ENCODE measurements around the gene CNTNAP1. TPM values are rescaled to one million over a fixed set of nuclear protein-coding genes. Genes with fewer than 3 reads are reported as not detected.
A peak's percentile ranks its signal among the peaks of the same experiment; 100 is the strongest.

The CNTNAP1 gene
- total RNA-seq, 4 donors from 2014 or later, result 0.15 to 0.88 (median 0.43) TPM

DNA sequence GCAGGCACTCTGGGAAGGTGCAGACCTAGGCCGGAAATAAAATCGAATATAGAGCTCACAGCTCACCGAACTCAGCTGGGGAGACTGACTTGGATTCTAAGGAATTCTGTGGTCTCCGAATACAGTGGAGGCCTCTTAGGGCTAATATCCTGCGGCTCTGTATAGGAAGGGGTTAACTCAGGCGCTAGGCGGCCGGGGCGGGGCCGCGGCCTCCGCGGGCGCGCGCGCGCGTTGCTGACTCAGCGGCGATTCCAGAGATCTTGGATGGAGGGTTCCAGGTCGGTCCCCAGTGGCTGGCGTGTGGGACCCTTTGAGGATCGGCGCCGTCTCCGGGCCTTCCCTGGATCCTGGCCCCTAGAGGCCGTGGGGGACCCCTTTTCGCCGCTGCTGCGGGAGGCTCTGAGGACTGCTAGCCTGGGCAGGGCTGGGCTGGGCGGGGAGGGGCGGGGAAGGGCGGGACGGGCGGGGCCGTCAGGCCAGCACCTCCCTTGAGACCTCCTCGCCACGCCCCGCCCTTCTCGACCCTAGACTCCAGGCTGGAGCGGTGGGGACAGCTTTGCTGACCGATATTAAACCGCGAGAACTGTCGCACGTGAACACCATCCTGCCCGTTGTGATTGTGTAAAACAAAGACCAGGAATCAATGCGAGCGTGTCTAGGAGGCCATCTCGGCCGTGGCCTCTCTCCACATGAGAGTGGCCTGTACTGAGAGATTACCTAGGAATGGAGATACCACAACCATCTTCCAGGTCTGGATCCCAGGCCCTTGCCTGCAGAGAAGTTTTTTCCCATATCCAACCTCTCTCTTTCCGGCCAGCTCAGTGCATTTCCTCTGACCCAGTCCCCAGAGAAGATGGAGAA, 4.2 kb upstream of the CNTNAP1 start:
- peak overlapping the region; percentile 83 to 97 (median 94) for H3K4me3 ChIP-seq
- H3K4me1 ChIP-seq, result peaks cover 61 to 91% (median 66%) of the 10 kb centered on the region in 3 donors
- TF ChIP-seq, protein P1, sequence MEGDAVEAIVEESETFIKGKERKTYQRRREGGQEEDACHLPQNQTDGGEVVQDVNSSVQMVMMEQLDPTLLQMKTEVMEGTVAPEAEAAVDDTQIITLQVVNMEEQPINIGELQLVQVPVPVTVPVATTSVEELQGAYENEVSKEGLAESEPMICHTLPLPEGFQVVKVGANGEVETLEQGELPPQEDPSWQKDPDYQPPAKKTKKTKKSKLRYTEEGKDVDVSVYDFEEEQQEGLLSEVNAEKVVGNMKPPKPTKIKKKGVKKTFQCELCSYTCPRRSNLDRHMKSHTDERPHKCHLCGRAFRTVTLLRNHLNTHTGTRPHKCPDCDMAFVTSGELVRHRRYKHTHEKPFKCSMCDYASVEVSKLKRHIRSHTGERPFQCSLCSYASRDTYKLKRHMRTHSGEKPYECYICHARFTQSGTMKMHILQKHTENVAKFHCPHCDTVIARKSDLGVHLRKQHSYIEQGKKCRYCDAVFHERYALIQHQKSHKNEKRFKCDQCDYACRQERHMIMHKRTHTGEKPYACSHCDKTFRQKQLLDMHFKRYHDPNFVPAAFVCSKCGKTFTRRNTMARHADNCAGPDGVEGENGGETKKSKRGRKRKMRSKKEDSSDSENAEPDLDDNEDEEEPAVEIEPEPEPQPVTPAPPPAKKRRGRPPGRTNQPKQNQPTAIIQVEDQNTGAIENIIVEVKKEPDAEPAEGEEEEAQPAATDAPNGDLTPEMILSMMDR (IDR thresholded peaks at IDR 0.05), result peak in 1 of 6 experiments; percentile 2
- TF ChIP-seq POLR2A (IDR thresholded peaks at IDR 0.05), result peak in 1 of 4 donors; percentile 47
- intact Hi-C loops (cut with DNase I), result no loop called here
- peak overlapping the region; percentile 98 to 99 (median 98) for H3K27ac ChIP-seq
- peaks cover 0 to 9% (median 3%) of the 10 kb centered on the region in 3 donors for H3K36me3 ChIP-seq
- peak; percentile 63 for DNase-seq
- WGBS, 2 donors, result 0% methylated on average over 10 to 14 of the region's 53 CpGs
- H3K27me3 ChIP-seq, result peaks cover 0 to 30% (median 0%) of the 10 kb centered on the region in 4 donors
- no peaks in the 10 kb centered on the region for H3K9me3 ChIP-seq

DNA sequence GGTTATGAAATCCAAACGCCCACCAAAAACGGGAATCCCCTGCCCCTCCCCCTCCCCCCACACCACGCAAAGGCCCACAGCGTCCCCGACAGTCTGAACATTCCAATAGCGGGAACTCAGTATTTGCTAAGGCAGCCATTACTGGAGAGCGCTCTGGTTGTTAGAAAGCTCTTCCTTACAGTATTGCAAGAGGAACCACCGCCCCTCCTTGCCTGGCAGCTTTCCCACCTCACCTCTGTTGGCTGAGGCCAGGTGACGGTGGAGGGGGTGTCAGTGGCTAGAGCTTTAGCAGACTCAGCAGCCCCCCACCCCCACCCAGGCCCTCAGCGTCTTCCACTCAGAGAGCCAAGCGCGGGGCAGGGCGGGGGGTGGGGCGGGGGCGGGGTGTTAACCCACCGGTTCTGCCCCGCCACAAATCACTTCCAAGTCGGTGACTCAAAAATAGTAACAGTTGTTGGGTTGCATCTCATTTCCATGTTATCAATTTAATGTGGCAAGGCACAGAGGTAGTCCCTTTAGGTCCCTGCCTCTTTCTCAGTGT, 3.3 kb upstream of the CNTNAP1 start:
- intact Hi-C loops (cut with DNase I), result no loop called here
- TF ChIP-seq, protein P1 (IDR thresholded peaks at IDR 0.05), result no peak
- TF ChIP-seq POLR2A (IDR thresholded peaks at IDR 0.05), result no peak
- DNase-seq, result no peak
- Histone ChIP-seq H3K4me1 (peaks cover 59 to 91% (median 66%) of the 10 kb centered on the region in 3 donors), H3K9me3 (no peaks in the 10 kb centered on the region), H3K4me3 (peak overlapping the region; percentile 83 to 97 (median 94)), H3K27ac (peak overlapping the region; percentile 98 to 99 (median 98)), H3K27me3 (peaks cover 0 to 30% (median 0%) of the 10 kb centered on the region in 4 donors), H3K36me3 (peaks cover 0 to under 1% (median 0%) of the 10 kb centered on the region in 3 donors)
- 0% methylated on average over 5 to 11 of the region's 18 CpGs for WGBS, 2 donors

DNA sequence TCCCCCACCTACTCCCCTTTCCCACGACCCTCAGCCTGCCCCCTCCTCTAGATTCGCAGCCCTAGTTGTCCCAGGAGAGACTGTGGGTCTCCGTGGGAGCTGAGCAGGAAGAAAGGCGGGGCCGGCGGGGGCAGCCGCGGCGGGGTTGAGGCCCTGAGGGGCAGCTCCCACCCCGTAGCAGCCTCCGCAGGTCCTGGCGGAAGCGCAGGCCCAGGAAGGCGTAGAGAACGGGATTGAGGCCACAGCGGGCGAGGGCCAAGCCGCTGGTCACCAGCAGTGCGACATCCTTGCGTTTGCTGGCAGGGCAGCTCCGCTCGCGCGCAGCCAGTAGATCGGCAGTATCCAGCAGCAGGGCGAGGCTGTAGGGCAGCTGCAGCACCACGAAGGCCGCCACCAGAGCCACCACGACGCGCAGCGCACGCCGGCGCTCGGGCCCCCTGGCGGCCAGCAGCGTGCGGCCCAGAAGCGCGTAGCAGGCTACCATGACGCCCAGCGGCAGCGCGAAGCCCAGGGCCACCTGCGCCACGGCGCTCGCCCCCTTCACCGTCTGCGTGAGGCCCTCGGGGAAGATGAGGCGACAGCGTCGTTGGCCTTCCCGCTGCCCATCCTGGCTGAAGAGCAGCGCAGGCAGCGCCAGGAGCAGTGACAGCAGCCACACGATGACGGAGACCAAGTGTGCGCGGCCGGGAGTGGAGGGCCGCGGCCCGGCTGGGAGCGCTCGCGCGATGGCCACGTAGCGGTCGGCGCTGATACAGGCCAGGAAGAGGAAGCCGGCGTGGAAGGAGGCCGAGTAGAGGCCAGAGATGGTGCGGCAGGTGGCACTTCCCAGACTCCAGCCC, 2.6 kb upstream of the CNTNAP1 start:
- intact Hi-C loops (cut with DNase I), result loop anchor here (5.0 kb wide), 1 partner anchor 102 kb away; the partner anchor contains the start of gene PSMC3IP
- Histone ChIP-seq H3K27ac (peak overlapping the region; percentile 98 to 99 (median 98)), H3K4me1 (peaks cover 52 to 88% (median 62%) of the 10 kb centered on the region in 3 donors), H3K4me3 (peak overlapping the region; percentile 83 to 97 (median 94)), H3K36me3 (no peaks in the 10 kb centered on the region), H3K27me3 (peaks cover 0 to 29% (median 0%) of the 10 kb centered on the region in 4 donors), H3K9me3 (no peaks in the 10 kb centered on the region)
- WGBS, 2 donors, result 0 to 16% methylated on average over 9 to 12 of the region's 78 CpGs
- TF ChIP-seq, protein P1 (IDR thresholded peaks at IDR 0.05), result peak; percentile 92 to 98 (median 95)
- TF ChIP-seq POLR2A (IDR thresholded peaks at IDR 0.05), result peak in 2 of 4 donors; percentile 10 to 24
- DNase-seq, result no peak

GRCh38 chr17:42680331-42680808, 2.0 kb upstream of the CNTNAP1 start:
- intact Hi-C loops (cut with DNase I), result loop anchor here (5.0 kb wide), 1 partner anchor 103 kb away; the partner anchor contains the start of gene PSMC3IP
- H3K4me1 ChIP-seq, result peaks cover 50 to 82% (median 55%) of the 10 kb centered on the region in 3 donors
- TF ChIP-seq, protein P1 (IDR thresholded peaks at IDR 0.05), result no peak
- TF ChIP-seq POLR2A (IDR thresholded peaks at IDR 0.05), result no peak
- no peak for DNase-seq
- H3K27ac ChIP-seq, result peak overlapping the region; percentile 98 to 99 (median 98)
- peaks cover 0 to 29% (median 0%) of the 10 kb centered on the region in 4 donors for H3K27me3 ChIP-seq
- no peaks in the 10 kb centered on the region for H3K9me3 ChIP-seq
- H3K36me3 ChIP-seq, result no peaks in the 10 kb centered on the region
- H3K4me3 ChIP-seq, result peak overlapping the region; percentile 83 to 97 (median 94)
- 59 to 78% methylated on average over 3 to 4 of the region's 20 CpGs for WGBS, 2 donors
